Peyer's patch (tissue), 4 donors: ENCODE measurements around the gene TRAF3.

Experiments
- POLR2A ChIP-seq, 2 donors: fragments of 450-650 bp; IDR thresholded peaks; one replicate each; pipeline ENCODE4 v1.5.1; 2017; ENCODE audit warnings: antibody characterized with exemption in 2 of 2, mild to moderate bottlenecking in 2 of 2, moderate library complexity in 2 of 2
- TF ChIP-seq, protein P1 (sequence below), 6 experiments: fragments of 450-650 bp in 4 of 6; fragments of 200-600 bp in 2 of 6; sonication (generic) in 1 of 6; IDR thresholded peaks; one replicate each; pipeline ENCODE4 v1.5.1; 2017 to 2019; ENCODE audit warnings: antibody characterized with exemption in 6 of 6, mild to moderate bottlenecking in 3 of 6, moderate library complexity in 1 of 6

DNA sequence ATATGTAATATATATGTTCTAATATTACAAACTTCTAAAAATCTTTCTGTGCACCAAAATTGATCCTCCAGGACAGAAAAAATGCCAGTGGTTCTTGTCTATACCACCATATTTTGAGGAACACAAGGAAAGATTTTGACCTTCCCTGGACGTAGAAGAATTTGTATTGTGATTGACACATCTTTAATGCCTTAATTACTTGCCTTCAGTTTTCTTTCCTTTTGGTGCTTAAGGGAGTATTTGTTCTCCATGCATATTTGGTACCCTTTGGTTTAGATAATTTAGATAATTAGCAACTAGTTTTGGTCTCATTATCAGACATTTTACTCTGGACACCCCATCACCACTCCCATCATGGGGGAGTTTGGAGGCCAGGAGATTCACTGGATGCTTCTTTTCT lies 27.6 kb downstream of the TRAF3 start:
- no peak for TF ChIP-seq POLR2A (IDR thresholded peaks at IDR 0.05)
- TF ChIP-seq, protein P1, sequence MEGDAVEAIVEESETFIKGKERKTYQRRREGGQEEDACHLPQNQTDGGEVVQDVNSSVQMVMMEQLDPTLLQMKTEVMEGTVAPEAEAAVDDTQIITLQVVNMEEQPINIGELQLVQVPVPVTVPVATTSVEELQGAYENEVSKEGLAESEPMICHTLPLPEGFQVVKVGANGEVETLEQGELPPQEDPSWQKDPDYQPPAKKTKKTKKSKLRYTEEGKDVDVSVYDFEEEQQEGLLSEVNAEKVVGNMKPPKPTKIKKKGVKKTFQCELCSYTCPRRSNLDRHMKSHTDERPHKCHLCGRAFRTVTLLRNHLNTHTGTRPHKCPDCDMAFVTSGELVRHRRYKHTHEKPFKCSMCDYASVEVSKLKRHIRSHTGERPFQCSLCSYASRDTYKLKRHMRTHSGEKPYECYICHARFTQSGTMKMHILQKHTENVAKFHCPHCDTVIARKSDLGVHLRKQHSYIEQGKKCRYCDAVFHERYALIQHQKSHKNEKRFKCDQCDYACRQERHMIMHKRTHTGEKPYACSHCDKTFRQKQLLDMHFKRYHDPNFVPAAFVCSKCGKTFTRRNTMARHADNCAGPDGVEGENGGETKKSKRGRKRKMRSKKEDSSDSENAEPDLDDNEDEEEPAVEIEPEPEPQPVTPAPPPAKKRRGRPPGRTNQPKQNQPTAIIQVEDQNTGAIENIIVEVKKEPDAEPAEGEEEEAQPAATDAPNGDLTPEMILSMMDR (IDR thresholded peaks at IDR 0.05): no peak
